ENCODE results near the gene SUSD1. TPM values are rescaled to one million over a fixed set of nuclear protein-coding genes. Genes with fewer than 3 reads are reported as not detected.
A peak's percentile ranks its signal among the peaks of the same experiment; 100 is the strongest.

SUSD1 gene
- total RNA-seq, 4 donors from 2014 or later: 1.6 to 8.2 (median 4.4) TPM

GRCh38 chr9:112002131-112002846, 172.8 kb downstream of the SUSD1 start:
- Histone ChIP-seq H3K9me3 (no peaks in the 10 kb centered on the region), H3K36me3 (no peaks in the 10 kb centered on the region), H3K27ac (no peak overlapping the region), H3K4me3 (no peak overlapping the region), H3K4me1 (no peaks in the 10 kb centered on the region), H3K27me3 (no peaks in the 10 kb centered on the region)
- no peak for TF ChIP-seq CTCF (IDR thresholded peaks at IDR 0.05)
- TF ChIP-seq POLR2AphosphoS5 (IDR thresholded peaks at IDR 0.05): no peak
- no peak for TF ChIP-seq POLR2A (IDR thresholded peaks at IDR 0.05)
- no peak for TF ChIP-seq EP300 (IDR thresholded peaks at IDR 0.05)
- no peak for DNase-seq (ENCODE audit: low spot score in 2 of 2)
- 87% methylated on average over 11 of the region's 11 CpGs for WGBS

GRCh38 chr9:112000743-112001142, 174.4 kb downstream of the SUSD1 start:
- Histone ChIP-seq H3K27ac (no peak overlapping the region), H3K4me1 (no peaks in the 10 kb centered on the region), H3K4me3 (no peak overlapping the region), H3K36me3 (no peaks in the 10 kb centered on the region), H3K27me3 (no peaks in the 10 kb centered on the region), H3K9me3 (no peaks in the 10 kb centered on the region)
- TF ChIP-seq POLR2AphosphoS5 (IDR thresholded peaks at IDR 0.05): no peak
- TF ChIP-seq POLR2A (IDR thresholded peaks at IDR 0.05): no peak
- no peak for TF ChIP-seq CTCF (IDR thresholded peaks at IDR 0.05)
- TF ChIP-seq EP300 (IDR thresholded peaks at IDR 0.05): no peak
- WGBS: 88% methylated on average over 3 of the region's 3 CpGs
- DNase-seq (ENCODE audit: low spot score in 2 of 2): no peak

- TF ChIP-seq POLR2AphosphoS5 (IDR thresholded peaks at IDR 0.05) (no peak), EP300 (IDR thresholded peaks at IDR 0.05) (no peak), POLR2A (IDR thresholded peaks at IDR 0.05) (no peak), CTCF (IDR thresholded peaks at IDR 0.05) (no peak)
Observed at GRCh38 chr9:111999319-111999718, 175.8 kb downstream of the SUSD1 start.

GRCh38 chr9:111997831-111998230, 177.3 kb downstream of the SUSD1 start:
- Histone ChIP-seq H3K27ac (no peak overlapping the region), H3K27me3 (no peaks in the 10 kb centered on the region), H3K4me1 (no peaks in the 10 kb centered on the region), H3K4me3 (no peak overlapping the region), H3K9me3 (no peaks in the 10 kb centered on the region), H3K36me3 (no peaks in the 10 kb centered on the region)
- DNase-seq (ENCODE audit: low spot score in 2 of 2): peak in 1 of 2 donors; percentile 13
- 95% methylated on average over 5 of the region's 5 CpGs for WGBS
- TF ChIP-seq CTCF (IDR thresholded peaks at IDR 0.05) (no peak), POLR2A (IDR thresholded peaks at IDR 0.05) (no peak), EP300 (IDR thresholded peaks at IDR 0.05) (no peak), POLR2AphosphoS5 (IDR thresholded peaks at IDR 0.05) (no peak)

More at GRCh38 chr9:111999319-111999718, 175.8 kb downstream of the SUSD1 start:
- no peaks in the 10 kb centered on the region for H3K27me3 ChIP-seq
- H3K4me1 ChIP-seq: no peaks in the 10 kb centered on the region
- H3K9me3 ChIP-seq: no peaks in the 10 kb centered on the region
- DNase-seq (ENCODE audit: low spot score in 2 of 2): peak in 1 of 2 donors; percentile 12
- H3K4me3 ChIP-seq: no peak overlapping the region
- no peak overlapping the region for H3K27ac ChIP-seq
- H3K36me3 ChIP-seq: no peaks in the 10 kb centered on the region
- 70% methylated on average over 3 of the region's 3 CpGs for WGBS

- H3K27ac ChIP-seq: no peak overlapping the region
- H3K4me3 ChIP-seq: no peak overlapping the region
- no peak for DNase-seq (ENCODE audit: low spot score in 2 of 2)
- H3K4me1 ChIP-seq: no peaks in the 10 kb centered on the region
- H3K27me3 ChIP-seq: no peaks in the 10 kb centered on the region
- no peaks in the 10 kb centered on the region for H3K36me3 ChIP-seq
- H3K9me3 ChIP-seq: no peaks in the 10 kb centered on the region
- WGBS: 89% methylated on average over 10 of the region's 10 CpGs
- no peak for TF ChIP-seq POLR2A (IDR thresholded peaks at IDR 0.05)
- TF ChIP-seq CTCF (IDR thresholded peaks at IDR 0.05): no peak
- TF ChIP-seq EP300 (IDR thresholded peaks at IDR 0.05): no peak
Observed at GRCh38 chr9:111994831-111995458, 180.2 kb downstream of the SUSD1 start.
